Measurements from ENCODE around the gene RSU1.

DNA sequence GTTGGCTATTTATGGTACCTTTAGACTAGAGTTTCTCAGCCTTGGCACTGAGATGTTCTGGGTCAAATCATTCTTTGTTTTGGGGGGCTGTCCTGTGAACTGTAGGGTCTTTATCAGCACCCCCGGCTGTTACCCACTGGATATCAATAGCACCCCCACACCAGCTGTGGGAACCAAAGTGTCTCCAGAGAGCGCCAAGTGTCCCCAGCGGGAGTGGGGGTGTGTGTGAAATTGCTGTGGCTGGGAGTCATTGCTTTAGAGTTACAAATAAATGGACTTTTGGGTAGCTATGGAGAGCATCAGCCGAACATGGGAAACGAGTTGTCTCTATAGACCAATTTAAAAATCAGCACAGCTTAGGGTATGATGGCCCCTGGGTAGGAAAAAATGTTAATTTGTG, 184.2 kb downstream of the RSU1 start:
- no peak for TF ChIP-seq POLR2AphosphoS5 (IDR thresholded peaks at IDR 0.05)
- TF ChIP-seq, protein P1, sequence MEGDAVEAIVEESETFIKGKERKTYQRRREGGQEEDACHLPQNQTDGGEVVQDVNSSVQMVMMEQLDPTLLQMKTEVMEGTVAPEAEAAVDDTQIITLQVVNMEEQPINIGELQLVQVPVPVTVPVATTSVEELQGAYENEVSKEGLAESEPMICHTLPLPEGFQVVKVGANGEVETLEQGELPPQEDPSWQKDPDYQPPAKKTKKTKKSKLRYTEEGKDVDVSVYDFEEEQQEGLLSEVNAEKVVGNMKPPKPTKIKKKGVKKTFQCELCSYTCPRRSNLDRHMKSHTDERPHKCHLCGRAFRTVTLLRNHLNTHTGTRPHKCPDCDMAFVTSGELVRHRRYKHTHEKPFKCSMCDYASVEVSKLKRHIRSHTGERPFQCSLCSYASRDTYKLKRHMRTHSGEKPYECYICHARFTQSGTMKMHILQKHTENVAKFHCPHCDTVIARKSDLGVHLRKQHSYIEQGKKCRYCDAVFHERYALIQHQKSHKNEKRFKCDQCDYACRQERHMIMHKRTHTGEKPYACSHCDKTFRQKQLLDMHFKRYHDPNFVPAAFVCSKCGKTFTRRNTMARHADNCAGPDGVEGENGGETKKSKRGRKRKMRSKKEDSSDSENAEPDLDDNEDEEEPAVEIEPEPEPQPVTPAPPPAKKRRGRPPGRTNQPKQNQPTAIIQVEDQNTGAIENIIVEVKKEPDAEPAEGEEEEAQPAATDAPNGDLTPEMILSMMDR (IDR thresholded peaks at IDR 0.05): no peak
- no peak for TF ChIP-seq POLR2A (IDR thresholded peaks at IDR 0.05)

All from sigmoid colon (tissue), 4 donors.